Neural cell (in vitro differentiated cells): ENCODE results near the gene B4GALT4.

Experiments
- CTCF ChIP-seq: fragments of 450-650 bp; IDR thresholded peaks from 2 replicates; pipeline ENCODE4 v1.5.1; 2014; ENCODE audit warnings: antibody characterized with exemption, mild to moderate bottlenecking, moderate library complexity; ENCODE audit not compliant: poor library complexity, severe bottlenecking
- EP300 ChIP-seq: fragments of 450-650 bp; conservative IDR thresholded peaks from 2 replicates; pipeline ENCODE4 v1.6.1; 2014; ENCODE audit warnings: antibody characterized with exemption, mild to moderate bottlenecking, moderate library complexity; ENCODE audit not compliant: poor library complexity, severe bottlenecking
- REST ChIP-seq: IDR thresholded peaks from 2 replicates; pipeline ENCODE4 v1.6.1; 2012; ENCODE audit warnings: borderline replicate concordance

GRCh38 chr3:119181765-119182164, 58.9 kb downstream of the B4GALT4 start:
- no peak for TF ChIP-seq CTCF
- no peak for TF ChIP-seq REST
- TF ChIP-seq EP300, result no peak
